ENCODE measurements around the gene ACSM4.
"Not testable (repeated sequence)": the region's sequence is repeated elsewhere in the genome, so short reads cannot be mapped to it uniquely, and the experiment has no call there.

ACSM4 gene

DNA sequence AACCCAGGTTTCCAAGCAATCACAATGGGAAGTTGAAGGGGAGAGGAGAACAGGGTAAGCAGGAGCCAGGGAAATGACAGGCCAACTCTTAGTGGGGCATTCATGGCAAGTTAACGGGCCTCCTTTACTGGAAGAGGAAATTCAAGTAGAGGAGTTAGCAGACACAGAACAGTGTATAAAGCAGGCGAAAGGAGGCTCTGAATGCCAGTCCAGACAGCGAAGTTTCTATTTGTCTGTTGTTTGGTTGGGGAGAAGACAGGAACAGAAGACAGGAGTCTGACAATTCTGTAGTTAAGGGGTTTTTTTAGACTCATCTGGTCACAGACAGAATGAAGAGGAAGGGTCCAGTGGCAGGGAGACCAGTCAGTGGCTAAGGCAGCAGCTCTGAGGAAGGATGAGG lies at the start of gene ACSM4:
Gene ACSM4 (plus strand): TSS at position 301 of the 400 bp plus-strand sequence. CDS start 260 bp downstream, outside the sequence.
- DNase-seq (ENCODE audit: low spot score): no peak

GRCh38 chr12:7259060-7259459 lies 44.8 kb upstream of the ACSM4 start:
- DNase-seq (ENCODE audit: low spot score): no peak

DNA sequence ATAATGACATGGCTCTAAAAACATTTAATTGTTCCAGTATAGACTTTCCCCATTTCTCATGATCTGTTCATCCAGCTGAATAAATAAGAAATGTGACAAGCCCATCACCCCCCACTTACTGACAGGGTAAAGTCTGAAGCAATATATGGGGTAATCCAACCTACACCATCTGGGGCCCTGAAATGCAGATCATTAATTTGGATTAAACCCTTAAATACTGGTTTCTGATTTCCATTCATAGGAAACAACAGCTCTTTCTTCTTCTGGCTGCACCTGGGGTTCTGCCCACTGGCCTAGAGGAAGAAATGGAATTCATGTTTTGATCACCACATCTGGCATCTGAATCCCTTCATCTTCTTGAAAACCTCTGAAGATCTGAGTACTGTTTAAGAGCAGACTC lies 39.3 kb upstream of the ACSM4 start:
- no peak for DNase-seq (ENCODE audit: low spot score)

GRCh38 chr12:7265251-7265650 lies 38.6 kb upstream of the ACSM4 start:
- no peak for DNase-seq (ENCODE audit: low spot score)

DNA sequence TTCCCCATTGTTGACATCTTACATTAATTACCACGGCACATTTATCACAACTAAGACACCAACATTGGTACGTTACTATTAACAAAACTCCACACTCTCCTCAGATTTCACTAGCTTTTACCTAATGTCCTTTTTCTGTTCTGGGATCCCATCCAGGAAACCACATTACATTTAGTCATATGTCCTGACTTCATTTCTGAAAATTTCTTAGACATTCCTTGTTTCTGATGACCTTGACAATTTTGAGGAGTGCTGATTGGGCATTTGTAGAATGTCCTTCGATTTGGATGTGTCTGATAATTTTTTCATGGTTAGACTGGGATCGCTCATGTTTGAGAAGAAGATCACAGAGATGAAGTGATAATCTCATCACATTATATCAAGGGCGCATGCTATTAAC lies 34.6 kb upstream of the ACSM4 start:
- no peak for DNase-seq (ENCODE audit: low spot score)

GRCh38 chr12:7271893-7272514 lies 31.9 kb upstream of the ACSM4 start:
- DNase-seq (ENCODE audit: low spot score): no peak

- not testable (repeated sequence) for DNase-seq (ENCODE audit: low spot score)
These were observed 28.4 kb upstream of the ACSM4 start for GRCh38 chr12:7275482-7275881.

- DNase-seq (ENCODE audit: low spot score): no peak
These were observed 21.0 kb upstream of the ACSM4 start for GRCh38 chr12:7282844-7283243.

- DNase-seq (ENCODE audit: low spot score): no peak
These were observed 14.1 kb upstream of the ACSM4 start for GRCh38 chr12:7289743-7290142.

DNA sequence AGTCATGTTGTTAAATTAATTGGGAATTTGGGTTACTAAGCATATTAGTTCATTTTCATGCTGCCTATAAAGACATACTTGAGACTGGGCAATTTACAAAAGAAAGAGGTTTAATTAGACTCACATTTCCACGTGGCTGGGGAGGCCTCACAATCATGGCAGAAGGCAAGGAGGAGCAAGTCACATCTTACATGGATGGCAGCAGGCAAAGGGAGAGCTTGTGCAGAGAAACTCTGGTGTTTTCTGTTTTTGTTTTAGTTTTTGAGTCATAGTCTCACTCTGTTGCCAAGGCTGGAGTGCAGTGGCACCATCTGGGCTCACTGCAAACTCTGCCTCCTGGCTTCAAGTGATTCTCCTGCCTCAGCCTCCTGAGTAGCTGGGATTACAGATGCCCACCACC lies 13.3 kb upstream of the ACSM4 start:
- DNase-seq (ENCODE audit: low spot score): not testable (repeated sequence)

DNA sequence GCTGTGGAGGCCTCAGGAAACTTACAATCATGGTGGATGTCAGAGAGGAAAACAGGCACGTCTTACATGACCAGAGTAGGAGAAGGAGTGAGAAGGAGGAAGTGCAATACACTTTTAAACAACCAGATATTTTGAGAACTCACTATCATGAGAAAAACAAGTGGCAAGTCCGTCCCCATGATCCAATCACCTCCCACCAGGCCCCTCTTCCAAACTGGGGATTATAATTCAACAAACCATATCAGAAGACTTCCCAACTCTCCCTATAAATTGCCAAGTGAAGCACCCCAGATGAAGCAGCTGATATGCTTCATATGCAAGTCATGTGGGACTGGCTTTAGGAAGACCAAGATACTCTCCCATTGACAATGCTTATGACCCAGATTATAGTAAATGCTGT lies 11.6 kb upstream of the ACSM4 start:
- no peak for DNase-seq (ENCODE audit: low spot score)

GRCh38 chr12:7293670-7294069 lies 10.2 kb upstream of the ACSM4 start:
- no peak for DNase-seq (ENCODE audit: low spot score)

- no peak for DNase-seq (ENCODE audit: low spot score)
These were observed 8.3 kb upstream of the ACSM4 start for GRCh38 chr12:7295529-7295928.

DNA sequence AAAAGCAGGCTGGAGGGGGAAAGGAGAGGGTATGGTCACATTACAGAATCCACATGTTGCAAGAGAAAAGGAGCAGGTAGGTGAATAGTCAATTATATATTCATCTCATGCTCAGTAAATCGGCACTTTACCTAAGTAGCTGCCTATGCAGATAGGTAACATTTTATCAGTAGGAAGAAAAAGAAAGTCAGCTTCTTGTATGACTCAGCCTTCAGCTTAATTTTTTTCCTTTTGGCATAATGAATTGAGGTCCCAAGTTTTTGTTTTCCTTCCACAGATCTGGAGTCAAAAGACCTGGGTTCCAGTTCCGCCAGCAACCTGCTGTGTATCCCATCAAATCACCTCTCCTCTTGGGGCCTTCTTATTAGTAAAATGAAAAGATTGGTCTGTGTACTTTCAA lies 6.0 kb upstream of the ACSM4 start:
- DNase-seq (ENCODE audit: low spot score): no peak

- no peak for DNase-seq (ENCODE audit: low spot score)
These were observed 1.4 kb upstream of the ACSM4 start for GRCh38 chr12:7302266-7302986.

- no peak for DNase-seq (ENCODE audit: low spot score)
These were observed 642 bp upstream of the ACSM4 start for GRCh38 chr12:7303230-7303629.

DNA sequence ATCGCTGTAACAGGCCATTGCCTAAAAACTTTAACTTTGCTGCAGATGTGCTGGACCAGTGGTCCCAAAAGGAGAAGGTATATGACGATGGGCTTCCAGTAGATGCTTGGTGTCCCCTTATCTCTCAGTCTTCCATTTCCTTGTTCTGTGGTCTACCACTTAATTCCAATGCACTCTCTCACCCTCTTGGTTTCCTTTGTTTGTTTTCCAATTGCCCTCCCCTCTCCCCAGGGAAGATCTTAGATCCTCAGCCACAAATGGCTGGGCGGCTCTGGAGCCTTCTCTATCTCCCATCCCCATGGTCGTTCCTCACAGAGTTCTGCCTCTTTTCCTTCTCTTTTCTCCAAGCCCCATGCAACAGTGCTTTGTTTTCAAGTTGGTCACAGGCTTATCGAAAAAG lies 584 bp downstream of the ACSM4 start:
- DNase-seq (ENCODE audit: low spot score): no peak

DNA sequence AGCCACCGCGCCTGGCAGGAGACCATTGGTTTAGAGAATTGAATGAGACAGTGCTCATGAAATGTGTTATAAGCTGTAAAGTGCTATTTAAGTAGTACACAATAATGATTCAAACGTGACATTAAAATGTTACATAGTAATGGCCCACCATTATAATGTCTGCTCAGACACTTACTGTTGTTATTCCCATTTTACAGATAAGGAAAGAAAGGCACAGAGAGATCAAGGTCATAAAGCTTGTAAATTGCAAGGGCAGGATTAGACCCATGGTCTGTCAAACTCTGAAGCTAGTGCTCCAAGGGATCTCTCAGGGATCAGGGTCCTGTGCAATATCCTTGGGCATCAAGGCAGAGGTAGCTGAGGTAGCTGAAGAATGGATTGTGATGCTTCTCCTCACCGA lies 6.2 kb downstream of the ACSM4 start:
- DNase-seq (ENCODE audit: low spot score): no peak

- DNase-seq (ENCODE audit: low spot score): no peak
These were observed 16.1 kb downstream of the ACSM4 start for GRCh38 chr12:7319930-7320329.

GRCh38 chr12:7321624-7322023 lies 17.8 kb downstream of the ACSM4 start:
- DNase-seq (ENCODE audit: low spot score): no peak

DNA sequence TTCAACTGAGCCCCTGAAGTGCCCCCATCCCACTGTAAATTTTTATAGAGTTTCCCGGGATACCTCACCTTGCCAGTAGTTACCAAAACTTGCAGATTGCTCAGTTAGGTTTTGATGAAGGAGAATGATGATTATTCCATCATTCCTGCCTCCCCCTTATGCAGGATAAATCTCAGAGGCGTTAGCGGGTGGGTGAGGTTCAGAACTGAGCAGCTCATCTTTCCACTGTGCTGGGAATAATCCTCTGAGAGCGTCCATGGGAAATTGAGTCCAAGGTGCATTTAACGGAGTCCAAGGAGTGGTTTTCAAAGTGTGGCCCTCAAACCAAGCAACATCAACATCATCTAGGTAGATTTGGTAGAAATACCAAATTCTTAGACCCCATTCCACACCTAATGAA lies 18.7 kb downstream of the ACSM4 start:
- DNase-seq (ENCODE audit: low spot score): no peak

DNA sequence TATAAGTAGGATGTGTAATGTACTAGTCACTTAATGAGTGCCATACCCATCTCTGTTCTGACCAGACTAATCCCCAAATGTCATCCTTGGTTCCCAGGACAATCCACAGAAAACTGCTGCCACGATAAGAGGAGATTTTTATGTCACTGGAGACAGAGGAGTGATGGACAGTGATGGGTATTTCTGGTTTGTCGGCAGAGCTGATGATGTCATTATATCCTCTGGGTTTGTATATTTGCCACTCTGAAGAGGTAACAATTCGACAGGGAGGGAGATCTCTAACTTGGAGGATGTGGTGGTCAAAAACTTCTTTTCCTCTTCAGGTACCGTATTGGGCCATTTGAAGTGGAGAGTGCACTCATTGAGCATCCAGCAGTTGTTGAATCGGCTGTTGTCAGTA lies 20.3 kb downstream of the ACSM4 start:
- no peak for DNase-seq (ENCODE audit: low spot score)

GRCh38 chr12:7327918-7328317 lies 24.0 kb downstream of the ACSM4 start:
- no peak for DNase-seq (ENCODE audit: low spot score)

DNA sequence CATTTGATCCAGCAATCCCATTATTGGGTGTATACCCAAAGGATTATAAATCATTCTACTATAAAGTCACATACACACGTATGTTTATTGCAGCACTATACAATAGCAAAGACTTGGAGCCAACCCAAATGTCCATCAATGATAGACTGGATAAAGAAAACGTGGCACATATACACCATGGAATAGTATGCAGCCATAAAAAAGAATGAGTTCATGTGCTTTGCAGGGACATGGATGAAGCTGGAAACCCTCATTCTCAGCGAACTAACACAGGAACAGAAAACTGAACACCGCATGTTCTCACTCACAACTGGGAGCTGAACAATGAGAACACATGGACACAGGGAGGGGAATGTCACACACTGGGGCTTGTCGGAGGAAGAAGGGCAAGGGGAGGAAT lies 33.9 kb downstream of the ACSM4 start:
- not testable (repeated sequence) for DNase-seq (ENCODE audit: low spot score)

All from Ammon's horn (tissue), 1 donor.